Activated CD8-positive, alpha-beta memory T cell treated with anti-CD3 and anti-CD28 coated beads, Interleukin-2, amount 50 U/mL, for 24 hours (primary cell): Measurements from ENCODE around the gene DYNLT2B.
"Not testable (repeated sequence)": the region's sequence is repeated elsewhere in the genome, so short reads cannot be mapped to it uniquely, and the experiment has no call there.

Experiments used
- DNase-seq: peaks from one replicate; pipeline ENCODE4 v3.0.0-alpha.2; 2020; ENCODE audit errors: extremely low read depth

Gene DYNLT2B

GRCh38 chr3:196326936-196327335, 8.9 kb upstream of the DYNLT2B start:
- no peak for DNase-seq

GRCh38 chr3:196323691-196324090, 5.7 kb upstream of the DYNLT2B start:
- DNase-seq: no peak

- DNase-seq: no peak
Observed at GRCh38 chr3:196323016-196323415, 5.0 kb upstream of the DYNLT2B start.

- DNase-seq: no peak
Observed at GRCh38 chr3:196321162-196321561, 3.1 kb upstream of the DYNLT2B start.

GRCh38 chr3:196320137-196320536, 2.1 kb upstream of the DYNLT2B start:
- no peak for DNase-seq

GRCh38 chr3:196316799-196317686, 997 bp downstream of the DYNLT2B start:
- not testable (repeated sequence) for DNase-seq

- no peak for DNase-seq
Observed at GRCh38 chr3:196315821-196316220, 2.2 kb downstream of the DYNLT2B start.

- no peak for DNase-seq
Observed at GRCh38 chr3:196314597-196314996, 3.4 kb downstream of the DYNLT2B start.

GRCh38 chr3:196314086-196314485, 4.0 kb downstream of the DYNLT2B start:
- DNase-seq: not testable (repeated sequence)

DNA sequence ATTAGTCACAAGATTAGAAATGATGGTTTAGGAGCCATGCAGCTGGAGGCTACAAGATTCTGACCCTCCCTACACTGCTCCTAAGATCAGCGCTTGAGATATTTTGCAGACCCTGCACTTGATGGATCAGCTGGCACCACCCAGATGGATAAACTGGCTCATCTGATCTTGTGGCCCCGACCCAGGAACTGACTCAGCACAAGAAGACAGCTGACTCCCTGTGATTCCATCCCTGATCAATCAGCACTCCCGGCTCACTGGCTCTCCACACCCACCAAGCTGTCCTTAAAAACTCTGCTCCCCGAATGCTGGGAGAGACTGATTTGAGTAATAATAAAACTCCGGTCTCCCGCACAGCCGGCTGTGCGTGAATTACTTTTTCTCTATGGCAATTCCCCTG, 15.1 kb downstream of the DYNLT2B start:
- DNase-seq: not testable (repeated sequence)

DNA sequence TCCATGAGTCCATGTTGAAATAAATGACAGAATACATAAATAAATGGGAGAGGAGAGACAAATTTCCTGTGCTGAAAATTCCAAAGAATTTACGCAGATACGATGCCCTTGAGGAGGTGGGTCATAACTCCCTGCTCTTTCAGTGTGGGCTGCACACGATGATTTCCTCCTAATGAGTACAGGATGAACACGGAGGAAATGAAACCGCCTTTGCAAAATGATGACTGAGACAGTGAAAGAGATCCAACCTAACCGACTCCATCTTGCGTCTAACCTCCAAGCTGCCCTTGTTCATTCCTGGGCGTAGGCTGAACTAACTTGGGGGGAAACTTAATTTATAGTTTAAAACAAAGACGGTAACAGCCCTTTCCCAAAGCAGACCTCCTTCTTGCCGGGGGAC, 15.5 kb downstream of the DYNLT2B start:
- not testable (repeated sequence) for DNase-seq

- DNase-seq: no peak
Observed at GRCh38 chr3:196298521-196298920, 19.5 kb downstream of the DYNLT2B start.

DNA sequence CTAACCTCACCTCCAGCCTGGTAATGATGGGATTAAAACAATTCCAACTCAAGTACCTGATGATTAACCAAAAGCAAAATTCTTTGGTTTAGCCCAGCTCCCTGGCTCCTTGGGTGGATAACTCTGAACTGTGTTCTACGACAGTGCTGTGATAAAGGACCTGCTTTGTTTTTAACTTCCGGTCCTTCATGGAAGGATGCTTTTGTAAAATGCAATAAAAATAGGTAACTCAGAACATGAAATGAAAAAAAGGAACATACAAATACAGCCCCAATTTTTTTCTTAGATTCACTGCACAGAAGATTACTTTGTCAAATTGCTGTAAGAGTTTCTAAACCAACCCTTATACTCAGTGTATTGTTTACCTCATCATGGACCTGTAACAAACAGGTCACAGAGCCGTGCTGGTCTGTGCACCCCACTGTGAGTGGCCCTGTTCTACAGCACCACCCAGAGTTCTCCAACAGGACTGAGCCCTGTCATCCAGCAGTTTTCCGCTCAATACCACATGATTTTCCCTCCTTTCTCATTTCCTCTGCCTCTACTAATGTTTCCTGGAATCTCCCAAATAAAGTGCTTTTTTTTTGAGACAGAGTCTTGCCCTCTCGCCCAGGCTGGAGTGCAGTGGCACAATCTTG, 25.6 kb downstream of the DYNLT2B start:
- DNase-seq: no peak

GRCh38 chr3:196288141-196288460, 29.9 kb downstream of the DYNLT2B start:
- no peak for DNase-seq

DNA sequence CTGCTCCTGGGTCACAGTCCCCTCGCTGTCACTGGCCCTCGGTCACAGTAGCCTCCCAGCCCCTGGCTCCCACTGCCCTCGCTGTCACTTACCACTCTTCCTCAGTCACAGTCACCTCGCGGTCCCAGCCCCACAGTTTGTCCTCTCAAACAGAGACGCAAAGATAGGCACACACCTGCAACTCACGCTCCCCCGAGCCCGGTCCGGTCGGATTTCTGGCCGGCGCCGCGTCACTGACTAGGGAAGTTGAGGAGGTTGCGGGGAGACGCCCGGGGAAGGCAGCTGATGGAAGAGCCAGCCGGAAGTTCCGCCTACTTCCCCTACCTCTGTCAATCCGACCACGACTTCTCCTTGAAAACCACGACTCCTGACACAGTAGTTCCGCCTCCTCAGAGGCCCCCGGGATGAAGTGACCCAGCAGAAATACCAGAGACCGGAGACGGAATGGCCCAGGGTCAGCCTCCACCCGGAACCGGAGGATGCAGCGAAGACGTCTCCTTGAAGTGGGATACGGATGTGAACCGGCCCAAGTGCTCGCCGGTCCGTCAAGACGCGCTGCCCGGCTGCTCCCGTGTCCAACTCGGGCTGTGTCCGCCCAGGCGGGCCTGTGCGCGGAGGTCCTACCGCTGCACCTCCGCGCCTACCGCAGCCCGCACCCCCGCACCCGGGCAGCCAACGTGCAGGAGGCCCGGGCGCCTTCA, 30.4 kb downstream of the DYNLT2B start, which contains the start of gene PCYT1A:
PCYT1A (minus strand) TSS at position 287 of the 701 bp plus-strand sequence. CDS start 17,195 bp downstream, outside the sequence.
- DNase-seq: no peak

GRCh38 chr3:196287090-196287439, 31.0 kb downstream of the DYNLT2B start:
- DNase-seq: no peak

DNA sequence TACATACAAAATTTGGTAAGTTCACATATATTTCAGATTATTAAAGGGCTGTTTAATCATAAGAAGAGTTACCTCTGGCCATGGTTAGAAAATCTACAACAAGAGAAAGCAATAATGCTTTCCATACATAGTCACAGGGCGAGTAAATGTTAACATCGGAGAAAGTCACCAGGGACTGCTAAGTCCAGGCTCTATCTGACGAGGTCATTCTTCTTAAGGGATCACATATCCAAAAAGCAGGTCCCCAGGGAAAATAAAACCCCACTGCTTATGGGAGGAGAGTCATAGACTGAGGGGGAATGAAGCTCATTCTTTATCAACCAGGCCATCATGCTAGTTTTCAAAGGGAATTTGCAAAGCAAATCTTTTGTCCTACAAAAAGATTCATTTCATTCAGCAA, 33.6 kb downstream of the DYNLT2B start:
- DNase-seq: no peak

DNA sequence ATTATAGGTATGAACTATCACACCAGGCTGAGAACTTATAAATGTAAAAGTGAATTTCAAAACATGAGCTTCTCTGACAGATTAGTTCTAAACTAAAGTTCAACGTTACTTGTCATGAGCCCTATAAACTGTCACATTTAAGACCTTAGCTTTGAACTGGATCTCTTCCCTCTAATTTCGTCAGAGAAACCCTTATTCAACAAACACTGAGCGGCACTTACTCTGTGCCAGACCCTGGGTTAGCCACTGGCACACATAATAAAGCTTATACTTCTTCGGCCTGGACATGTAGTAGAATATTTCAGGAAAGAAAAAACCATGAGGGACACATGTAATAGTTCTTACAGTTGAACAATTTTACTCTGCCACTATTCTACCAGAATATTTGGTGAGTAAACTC, 36.1 kb downstream of the DYNLT2B start:
- no peak for DNase-seq

DNA sequence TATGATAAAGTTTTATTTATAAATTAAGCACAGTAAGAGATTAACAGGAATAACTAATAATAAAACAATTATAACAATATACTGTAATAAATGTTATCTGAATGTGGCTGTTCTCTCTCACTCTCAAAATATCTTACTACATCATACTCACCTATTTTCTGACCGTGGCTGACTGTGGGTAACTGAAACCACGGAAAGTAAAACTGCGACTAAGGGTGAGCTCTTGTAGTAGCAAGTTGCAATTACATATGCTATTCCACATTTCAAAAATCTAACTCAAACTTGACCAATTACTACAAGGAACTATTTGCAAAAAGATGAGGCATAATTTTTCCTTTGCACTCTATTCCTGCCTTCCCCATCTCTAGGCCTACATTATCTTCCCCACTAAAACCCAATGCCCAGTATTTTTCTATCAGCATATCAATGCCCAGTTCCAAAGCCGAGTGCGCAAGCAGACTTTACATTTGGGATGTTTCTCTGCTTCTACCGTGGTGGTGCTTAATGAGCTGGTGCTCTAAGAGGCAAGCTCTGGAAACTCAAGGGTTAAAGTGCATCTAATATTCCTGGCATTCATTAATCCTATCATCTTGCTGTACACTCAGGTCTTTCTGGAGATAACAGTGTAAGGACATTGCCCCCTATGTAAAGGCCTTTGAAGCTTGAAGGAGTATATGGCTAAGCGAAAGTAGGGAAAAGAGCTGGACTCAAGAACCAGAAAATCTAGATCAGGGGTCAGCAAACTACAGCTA, 37.2 kb downstream of the DYNLT2B start:
- DNase-seq: no peak

DNA sequence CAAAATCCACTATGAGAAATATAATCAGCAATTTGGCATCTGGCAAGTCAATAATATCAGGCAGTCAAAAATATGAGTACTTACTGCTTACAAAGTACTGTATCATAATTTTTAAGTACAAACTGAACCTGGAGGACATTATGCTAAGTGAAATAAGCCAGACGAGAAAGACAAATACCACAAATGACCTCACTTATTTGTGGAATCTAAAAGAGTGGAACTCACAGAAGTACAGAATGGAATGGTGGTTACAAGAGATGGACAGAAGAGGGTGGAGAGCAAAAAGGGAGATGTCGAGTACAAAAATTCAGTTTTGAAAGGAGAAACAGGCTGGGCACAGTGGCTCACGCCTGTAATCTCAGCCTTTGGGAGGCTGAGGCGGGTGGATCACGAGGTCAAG, 42.9 kb downstream of the DYNLT2B start:
- DNase-seq: no peak

DNA sequence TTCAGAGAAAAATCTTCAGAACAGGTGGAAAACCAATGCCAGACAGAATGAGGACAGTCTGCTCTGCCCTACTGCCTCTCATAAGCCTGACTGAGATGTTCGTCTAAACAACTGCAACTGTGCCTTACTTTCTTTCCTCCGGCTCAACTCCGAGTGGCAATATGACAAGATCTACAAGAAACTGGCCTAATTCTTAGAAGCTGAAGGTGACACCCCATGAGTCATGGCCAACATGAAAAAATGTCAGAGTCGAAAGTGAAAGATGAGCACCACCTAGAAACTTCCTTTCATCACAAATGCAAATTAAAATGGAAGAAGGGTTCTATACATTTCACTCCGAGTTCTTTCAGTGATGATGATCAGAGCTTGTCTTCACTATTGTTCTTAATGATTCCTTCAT, 43.5 kb downstream of the DYNLT2B start:
- no peak for DNase-seq

DNA sequence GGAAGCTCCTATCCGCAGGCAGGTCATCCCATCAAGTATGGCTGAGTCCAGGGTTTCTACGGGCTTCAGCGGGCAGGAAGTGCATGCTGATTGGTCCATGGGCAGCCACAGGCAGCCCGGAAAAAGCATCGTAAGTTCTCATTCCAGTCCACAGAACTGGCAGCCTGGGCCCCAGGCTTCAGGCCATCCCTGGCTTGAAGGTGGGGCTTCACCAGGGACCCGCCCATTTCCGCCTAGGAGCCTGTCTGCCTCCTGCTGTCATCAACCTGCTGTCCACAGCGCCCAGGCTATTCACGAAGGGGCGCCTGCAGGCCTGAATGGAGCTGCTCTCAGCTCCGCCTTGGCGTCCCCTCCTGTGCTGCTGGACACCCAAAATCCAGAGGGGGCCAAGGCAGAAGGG, 44.4 kb downstream of the DYNLT2B start:
- no peak for DNase-seq
